GM12875 (cell line): ENCODE data around the gene PI4KA.
"Not testable (repeated sequence)": the region's sequence is repeated elsewhere in the genome, so short reads cannot be mapped to it uniquely, and the experiment has no call there.

ENCODE experiments used
- H3K4me3 ChIP-seq: one replicate; pipeline ENCODE4 v1.5.1; 2011; ENCODE audit warnings: low read depth, low read length, control low read depth
- TF ChIP-seq, protein P1 (sequence below): IDR thresholded peaks from 2 replicates; pipeline ENCODE4 v1.5.1; 2011; ENCODE audit warnings: low read depth, mild to moderate bottlenecking, control low read depth, inconsistent platforms, low read length, moderate library complexity, borderline replicate concordance; ENCODE audit not compliant: insufficient read depth

Gene PI4KA

DNA sequence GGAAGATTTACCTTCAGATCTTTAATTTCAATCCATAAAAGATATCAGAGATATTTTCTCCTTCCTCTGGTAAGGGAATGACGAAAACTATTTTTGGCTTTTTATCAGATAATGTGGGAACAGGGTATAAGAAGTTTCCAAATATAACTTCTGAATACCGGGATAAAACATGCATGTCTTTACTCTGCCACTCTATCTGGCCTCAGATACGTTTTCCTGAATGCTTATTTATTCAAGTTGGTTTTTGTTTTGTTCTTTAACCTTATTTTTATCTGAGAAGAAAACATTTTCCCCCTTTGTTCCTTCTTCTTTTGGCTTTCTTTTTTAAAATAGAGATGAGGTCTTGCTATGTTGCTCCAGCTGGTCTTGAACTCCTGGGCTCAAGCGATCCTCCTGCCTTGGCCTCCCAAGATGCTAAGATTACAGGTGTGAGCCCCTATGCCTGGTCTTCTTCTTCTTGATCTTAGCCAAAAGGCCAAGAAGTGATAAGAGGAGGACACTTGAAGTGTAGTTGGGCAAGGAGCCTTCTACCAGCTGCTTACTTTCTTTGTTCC is 83.2 kb downstream of the PI4KA start:
- no peak overlapping the region for H3K4me3 ChIP-seq
- TF ChIP-seq, protein P1, sequence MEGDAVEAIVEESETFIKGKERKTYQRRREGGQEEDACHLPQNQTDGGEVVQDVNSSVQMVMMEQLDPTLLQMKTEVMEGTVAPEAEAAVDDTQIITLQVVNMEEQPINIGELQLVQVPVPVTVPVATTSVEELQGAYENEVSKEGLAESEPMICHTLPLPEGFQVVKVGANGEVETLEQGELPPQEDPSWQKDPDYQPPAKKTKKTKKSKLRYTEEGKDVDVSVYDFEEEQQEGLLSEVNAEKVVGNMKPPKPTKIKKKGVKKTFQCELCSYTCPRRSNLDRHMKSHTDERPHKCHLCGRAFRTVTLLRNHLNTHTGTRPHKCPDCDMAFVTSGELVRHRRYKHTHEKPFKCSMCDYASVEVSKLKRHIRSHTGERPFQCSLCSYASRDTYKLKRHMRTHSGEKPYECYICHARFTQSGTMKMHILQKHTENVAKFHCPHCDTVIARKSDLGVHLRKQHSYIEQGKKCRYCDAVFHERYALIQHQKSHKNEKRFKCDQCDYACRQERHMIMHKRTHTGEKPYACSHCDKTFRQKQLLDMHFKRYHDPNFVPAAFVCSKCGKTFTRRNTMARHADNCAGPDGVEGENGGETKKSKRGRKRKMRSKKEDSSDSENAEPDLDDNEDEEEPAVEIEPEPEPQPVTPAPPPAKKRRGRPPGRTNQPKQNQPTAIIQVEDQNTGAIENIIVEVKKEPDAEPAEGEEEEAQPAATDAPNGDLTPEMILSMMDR, result no peak

DNA sequence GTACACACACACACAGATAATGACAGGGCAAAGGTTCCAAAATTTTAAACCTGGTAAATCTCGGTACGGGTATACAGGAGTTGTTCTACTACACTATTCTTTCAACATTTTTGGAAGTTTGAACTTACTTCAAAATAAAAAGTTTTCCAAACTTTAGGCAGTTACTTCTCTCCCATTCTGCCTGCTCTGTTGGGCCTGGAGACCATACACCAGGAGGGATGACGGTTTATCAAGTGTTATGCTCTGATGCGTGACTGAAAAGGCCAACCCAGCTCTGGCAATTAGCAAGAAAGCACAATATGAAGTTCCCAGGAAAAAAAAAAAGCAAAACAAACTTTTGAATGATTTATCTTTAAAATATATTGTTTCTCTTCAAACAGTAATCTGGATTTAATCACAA is 83.7 kb downstream of the PI4KA start:
- TF ChIP-seq, protein P1, result no peak
- no peak overlapping the region for H3K4me3 ChIP-seq

GRCh38 chr22:20773793-20774212 is 84.8 kb downstream of the PI4KA start, which contains the start of gene SERPIND1:
Gene SERPIND1, plus strand, starts transcription at chr22:20774113. Its CDS starts 5,200 bp downstream, at chr22:20779313.
- TF ChIP-seq, protein P1, result no peak
- no peak within 1 kb of the TSS for H3K4me3 ChIP-seq

- H3K4me3 ChIP-seq, result no peak overlapping the region
- TF ChIP-seq, protein P1, result no peak
Measured at GRCh38 chr22:20771918-20772625, 86.5 kb downstream of the PI4KA start.

GRCh38 chr22:20769496-20769826 is 89.2 kb downstream of the PI4KA start:
- H3K4me3 ChIP-seq, result not testable (repeated sequence)

DNA sequence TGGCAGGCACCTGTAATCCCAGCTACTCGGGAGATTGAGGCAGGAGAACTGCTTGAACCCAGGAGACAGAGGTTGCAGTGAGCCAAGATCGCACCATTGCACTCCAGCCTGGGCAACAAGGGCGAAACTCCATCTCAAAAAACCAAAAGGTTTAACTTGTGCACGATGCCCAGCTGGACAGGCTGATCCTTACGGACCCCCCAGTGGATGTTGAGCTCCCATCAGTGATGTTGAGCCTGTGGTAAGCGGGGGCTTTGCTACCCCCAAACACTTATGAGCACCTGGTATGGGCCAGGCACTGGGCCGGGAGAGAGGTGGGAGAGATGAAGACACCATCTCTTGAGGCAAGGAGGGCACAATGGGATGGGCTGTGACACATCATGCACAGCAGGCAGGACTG is 92.1 kb downstream of the PI4KA start:
- H3K4me3 ChIP-seq, result no peak overlapping the region
- TF ChIP-seq, protein P1, result no peak

GRCh38 chr22:20765938-20766337 is 92.7 kb downstream of the PI4KA start:
- TF ChIP-seq, protein P1, result no peak
- H3K4me3 ChIP-seq, result no peak overlapping the region
